Neural cell (in vitro differentiated cells): Measurements from ENCODE around the gene DALRD3. TPM values are rescaled to one million over a fixed set of nuclear protein-coding genes. Genes with fewer than 3 reads are reported as not detected.

Source experiments
- H2AFZ ChIP-seq: fragments of 200-600, 300-800 bp; sonication (generic), shearing (Covaris generic); 2 replicates; pipeline ENCODE4 v1.6.0; 2014; ENCODE audit warnings: low read depth, mild to moderate bottlenecking, antibody characterized with exemption, low read length, moderate library complexity
- H3F3A ChIP-seq: fragments of 200-600 bp; shearing (Covaris generic); 2 replicates; pipeline ENCODE4 v1.6.1; 2016; ENCODE audit warnings: mild to moderate bottlenecking, moderate library complexity, mixed read lengths, antibody characterized with exemption, low read length; ENCODE audit not compliant: insufficient read depth, poor library complexity, severe bottlenecking
- H3K27ac ChIP-seq: fragments of 200-600, 300-800 bp; sonication (generic), shearing (Covaris generic); 2 replicates; pipeline ENCODE4 v1.5.1; 2014; ENCODE audit warnings: mild to moderate bottlenecking, low read length, moderate library complexity
- H3K27me3 ChIP-seq: fragments of 300-800, 200-600 bp; sonication (generic), shearing (Covaris generic); 2 replicates; pipeline ENCODE4 v1.6.0; 2014; ENCODE audit warnings: mild to moderate bottlenecking, low read depth, low read length, moderate library complexity; ENCODE audit not compliant: insufficient read depth
- H3K36me3 ChIP-seq: fragments of 300-800, 200-600 bp; sonication (generic), shearing (Covaris generic); 2 replicates; pipeline ENCODE4 v1.5.1; 2014; ENCODE audit warnings: mild to moderate bottlenecking, antibody characterized with exemption, low read length, moderate library complexity; ENCODE audit not compliant: insufficient read depth
- H3K4me2 ChIP-seq: fragments of 300-800, 200-600 bp; sonication (generic), shearing (Covaris generic); 2 replicates; pipeline ENCODE4 v1.6.0; 2014; ENCODE audit warnings: mild to moderate bottlenecking, low read length
- H3K4me3 ChIP-seq: fragments of 300-800, 200-600 bp; sonication (generic), shearing (Covaris generic); 2 replicates; pipeline ENCODE4 v1.5.1; 2014; ENCODE audit warnings: mild to moderate bottlenecking, low read length, moderate library complexity
- H3K79me2 ChIP-seq: fragments of 200-600 bp; shearing (Covaris generic); replicated peaks from 2 replicates; pipeline ENCODE4 v1.6.0; 2014; ENCODE audit warnings: mild to moderate bottlenecking, low read length, moderate library complexity; ENCODE audit not compliant: insufficient read depth
- H3K9ac ChIP-seq: fragments of 300-800, 200-600 bp; sonication (generic), shearing (Covaris generic); 2 replicates; pipeline ENCODE4 v1.6.1; 2016; ENCODE audit warnings: mild to moderate bottlenecking, low read length, mixed read lengths
- H3K9me2 ChIP-seq: fragments of 200-600 bp; shearing (Covaris generic); 2 replicates; pipeline ENCODE4 v1.6.1; 2016; ENCODE audit warnings: mild to moderate bottlenecking, low read length, mixed read lengths; ENCODE audit not compliant: insufficient read depth
- H3K9me3 ChIP-seq: fragments of 200-600, 300-800 bp; sonication (generic), shearing (Covaris generic); 2 replicates; pipeline ENCODE4 v1.6.1; 2016; ENCODE audit warnings: mild to moderate bottlenecking, mixed run types, low read length, moderate library complexity, mixed read lengths
- H4K20me1 ChIP-seq: fragments of 200-600 bp; shearing (Covaris generic); 2 replicates; pipeline ENCODE4 v1.6.1; 2016; ENCODE audit warnings: mild to moderate bottlenecking, mixed run types; ENCODE audit not compliant: insufficient read depth
- EP300 ChIP-seq: fragments of 450-650 bp; conservative IDR thresholded peaks from 2 replicates; pipeline ENCODE4 v1.6.1; 2014; ENCODE audit warnings: antibody characterized with exemption, mild to moderate bottlenecking, moderate library complexity; ENCODE audit not compliant: poor library complexity, severe bottlenecking
- EZH2 ChIP-seq: fragments of 200-600, 300-800 bp; shearing (Covaris generic), sonication (generic); IDR thresholded peaks from 2 replicates; pipeline ENCODE4 v1.6.1; 2014; ENCODE audit warnings: antibody characterized with exemption, low read length, borderline replicate concordance, mild to moderate bottlenecking; ENCODE audit not compliant: insufficient read depth, poor library complexity, severe bottlenecking
- MXI1 ChIP-seq: fragments of 450-650 bp; conservative IDR thresholded peaks from 2 replicates; pipeline ENCODE4 v1.6.1; 2014; ENCODE audit warnings: antibody characterized with exemption, mild to moderate bottlenecking; ENCODE audit not compliant: poor library complexity, severe bottlenecking
- POLR2AphosphoS5 ChIP-seq: IDR thresholded peaks from 2 replicates; pipeline ENCODE4 v1.6.1; 2012
- RAD21 ChIP-seq: fragments of 450-650 bp; conservative IDR thresholded peaks from 2 replicates; pipeline ENCODE4 v1.6.1; 2014; ENCODE audit warnings: antibody characterized with exemption, mild to moderate bottlenecking, moderate library complexity
- SMC3 ChIP-seq: fragments of 450-650 bp; conservative IDR thresholded peaks from 2 replicates; pipeline ENCODE4 v1.6.1; 2014; ENCODE audit warnings: antibody characterized with exemption, mild to moderate bottlenecking, moderate library complexity; ENCODE audit not compliant: poor library complexity
- TAF1 ChIP-seq: IDR thresholded peaks from 2 replicates; pipeline ENCODE4 v1.6.1; 2012; ENCODE audit warnings: low read depth
- polyA plus RNA-seq: library from polyadenylated mRNA; depleted of rRNA; stranded (reverse); fragments of >200 nt; gene quantifications from 2 replicates; pipeline ENCODE4 v1.2.3, GENCODE V29; 2014
- TF ChIP-seq, protein P1 (sequence below): IDR thresholded peaks from 2 replicates; pipeline ENCODE4 v1.6.1; 2012; ENCODE audit warnings: borderline replicate concordance
- TF ChIP-seq, protein P2 (sequence below): fragments of 450-650 bp; IDR thresholded peaks from 2 replicates; pipeline ENCODE4 v1.5.1; 2014; ENCODE audit warnings: antibody characterized with exemption, mild to moderate bottlenecking, moderate library complexity; ENCODE audit not compliant: poor library complexity, severe bottlenecking

Gene DALRD3
- polyA plus RNA-seq, 1 donor from 2014 or later: 121 TPM

DNA sequence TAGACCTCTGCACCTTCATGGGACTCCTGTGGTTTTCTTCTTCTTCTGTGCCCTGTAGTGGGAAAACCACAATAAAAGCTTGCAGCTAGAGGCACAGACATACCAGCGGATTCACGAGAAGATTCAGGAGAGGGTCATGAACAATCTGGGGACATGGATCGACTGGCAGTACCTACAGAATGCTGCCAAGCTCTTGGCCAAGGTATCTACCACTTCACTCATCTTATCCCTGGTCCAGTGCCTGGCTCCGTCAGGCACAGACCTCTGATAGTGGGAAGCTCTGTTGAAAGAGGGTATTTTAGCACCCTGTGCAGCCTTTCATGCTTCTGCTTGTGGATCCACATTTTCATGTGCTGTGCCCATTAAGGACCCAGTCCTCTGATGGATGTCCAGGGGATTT lies 38.1 kb downstream of the DALRD3 start:
- Histone ChIP-seq H3K9me2 (no peaks in the 10 kb centered on the region), H3K9ac (no peak overlapping the region), H3K4me2 (no peak overlapping the region), H3F3A (no peaks in the 10 kb centered on the region), H3K4me3 (no peak overlapping the region), H4K20me1 (no peaks in the 10 kb centered on the region), H3K9me3 (no peaks in the 10 kb centered on the region), H3K27me3 (no peaks in the 10 kb centered on the region), H3K79me2 (no peaks in the 10 kb centered on the region), H3K27ac (no peak overlapping the region), H3K36me3 (no peaks in the 10 kb centered on the region), H2AFZ (no peak overlapping the region)
- TF ChIP-seq EP300 (no peak), RAD21 (no peak), TAF1 (no peak), POLR2AphosphoS5 (no peak), SMC3 (no peak), EZH2 (no peak), MXI1 (no peak)
- TF ChIP-seq, protein P1, sequence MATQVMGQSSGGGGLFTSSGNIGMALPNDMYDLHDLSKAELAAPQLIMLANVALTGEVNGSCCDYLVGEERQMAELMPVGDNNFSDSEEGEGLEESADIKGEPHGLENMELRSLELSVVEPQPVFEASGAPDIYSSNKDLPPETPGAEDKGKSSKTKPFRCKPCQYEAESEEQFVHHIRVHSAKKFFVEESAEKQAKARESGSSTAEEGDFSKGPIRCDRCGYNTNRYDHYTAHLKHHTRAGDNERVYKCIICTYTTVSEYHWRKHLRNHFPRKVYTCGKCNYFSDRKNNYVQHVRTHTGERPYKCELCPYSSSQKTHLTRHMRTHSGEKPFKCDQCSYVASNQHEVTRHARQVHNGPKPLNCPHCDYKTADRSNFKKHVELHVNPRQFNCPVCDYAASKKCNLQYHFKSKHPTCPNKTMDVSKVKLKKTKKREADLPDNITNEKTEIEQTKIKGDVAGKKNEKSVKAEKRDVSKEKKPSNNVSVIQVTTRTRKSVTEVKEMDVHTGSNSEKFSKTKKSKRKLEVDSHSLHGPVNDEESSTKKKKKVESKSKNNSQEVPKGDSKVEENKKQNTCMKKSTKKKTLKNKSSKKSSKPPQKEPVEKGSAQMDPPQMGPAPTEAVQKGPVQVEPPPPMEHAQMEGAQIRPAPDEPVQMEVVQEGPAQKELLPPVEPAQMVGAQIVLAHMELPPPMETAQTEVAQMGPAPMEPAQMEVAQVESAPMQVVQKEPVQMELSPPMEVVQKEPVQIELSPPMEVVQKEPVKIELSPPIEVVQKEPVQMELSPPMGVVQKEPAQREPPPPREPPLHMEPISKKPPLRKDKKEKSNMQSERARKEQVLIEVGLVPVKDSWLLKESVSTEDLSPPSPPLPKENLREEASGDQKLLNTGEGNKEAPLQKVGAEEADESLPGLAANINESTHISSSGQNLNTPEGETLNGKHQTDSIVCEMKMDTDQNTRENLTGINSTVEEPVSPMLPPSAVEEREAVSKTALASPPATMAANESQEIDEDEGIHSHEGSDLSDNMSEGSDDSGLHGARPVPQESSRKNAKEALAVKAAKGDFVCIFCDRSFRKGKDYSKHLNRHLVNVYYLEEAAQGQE: no peak
- TF ChIP-seq, protein P2, sequence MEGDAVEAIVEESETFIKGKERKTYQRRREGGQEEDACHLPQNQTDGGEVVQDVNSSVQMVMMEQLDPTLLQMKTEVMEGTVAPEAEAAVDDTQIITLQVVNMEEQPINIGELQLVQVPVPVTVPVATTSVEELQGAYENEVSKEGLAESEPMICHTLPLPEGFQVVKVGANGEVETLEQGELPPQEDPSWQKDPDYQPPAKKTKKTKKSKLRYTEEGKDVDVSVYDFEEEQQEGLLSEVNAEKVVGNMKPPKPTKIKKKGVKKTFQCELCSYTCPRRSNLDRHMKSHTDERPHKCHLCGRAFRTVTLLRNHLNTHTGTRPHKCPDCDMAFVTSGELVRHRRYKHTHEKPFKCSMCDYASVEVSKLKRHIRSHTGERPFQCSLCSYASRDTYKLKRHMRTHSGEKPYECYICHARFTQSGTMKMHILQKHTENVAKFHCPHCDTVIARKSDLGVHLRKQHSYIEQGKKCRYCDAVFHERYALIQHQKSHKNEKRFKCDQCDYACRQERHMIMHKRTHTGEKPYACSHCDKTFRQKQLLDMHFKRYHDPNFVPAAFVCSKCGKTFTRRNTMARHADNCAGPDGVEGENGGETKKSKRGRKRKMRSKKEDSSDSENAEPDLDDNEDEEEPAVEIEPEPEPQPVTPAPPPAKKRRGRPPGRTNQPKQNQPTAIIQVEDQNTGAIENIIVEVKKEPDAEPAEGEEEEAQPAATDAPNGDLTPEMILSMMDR: no peak

DNA sequence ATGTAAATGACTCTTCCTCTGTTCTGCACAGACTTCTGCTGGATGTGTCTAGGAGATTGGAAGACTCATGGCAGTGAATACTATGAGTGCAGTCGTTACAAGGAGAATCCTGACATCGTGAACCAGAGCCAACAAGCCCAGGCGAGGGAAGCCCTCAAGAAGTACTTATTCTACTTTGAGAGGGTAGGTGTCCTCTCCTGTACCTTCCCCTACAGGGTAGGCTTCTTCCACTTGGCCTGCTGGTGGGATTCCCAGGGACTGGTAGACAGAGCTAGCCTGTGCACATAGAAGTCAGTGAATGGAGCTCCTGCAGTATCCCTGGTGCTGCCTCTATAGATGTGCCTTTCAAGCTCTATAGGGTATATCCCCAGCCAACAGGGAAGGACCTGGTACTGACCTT lies 38.9 kb downstream of the DALRD3 start:
- H3K4me2 ChIP-seq: no peak overlapping the region
- no peaks in the 10 kb centered on the region for H3K9me3 ChIP-seq
- no peak overlapping the region for H3K27ac ChIP-seq
- H3K4me3 ChIP-seq: no peak overlapping the region
- H3F3A ChIP-seq: no peaks in the 10 kb centered on the region
- no peak overlapping the region for H2AFZ ChIP-seq
- no peaks in the 10 kb centered on the region for H3K27me3 ChIP-seq
- H3K9me2 ChIP-seq: no peaks in the 10 kb centered on the region
- H3K36me3 ChIP-seq: peaks cover 3% of the 10 kb centered on the region
- no peaks in the 10 kb centered on the region for H3K79me2 ChIP-seq
- H4K20me1 ChIP-seq: no peaks in the 10 kb centered on the region
- H3K9ac ChIP-seq: no peak overlapping the region
- TF ChIP-seq MXI1 (no peak), TAF1 (no peak), POLR2AphosphoS5 (no peak), EZH2 (no peak), RAD21 (no peak), EP300 (no peak), SMC3 (no peak)
- TF ChIP-seq, protein P2: no peak
- TF ChIP-seq, protein P1: no peak
